Mesodermal cell (in vitro differentiated cells): ENCODE results near the gene CD22.

Source experiments
- H3K27ac ChIP-seq: 2 replicates; pipeline ENCODE4 v1.7.0; 2013; ENCODE audit warnings: mild to moderate bottlenecking, low read depth, low read length, moderate library complexity; ENCODE audit not compliant: severe bottlenecking
- H3K36me3 ChIP-seq: 2 replicates; pipeline ENCODE4 v1.7.1; 2013; ENCODE audit warnings: mild to moderate bottlenecking, low read length, moderate library complexity; ENCODE audit not compliant: control insufficient read depth, insufficient read depth
- H3K4me1 ChIP-seq: one replicate; pipeline ENCODE4 v1.7.1; 2013; ENCODE audit warnings: mild to moderate bottlenecking, low read length; ENCODE audit not compliant: insufficient read depth, control insufficient read depth, poor library complexity, severe bottlenecking
- H3K4me3 ChIP-seq: 2 replicates; pipeline ENCODE4 v1.7.0; 2013; ENCODE audit warnings: low read length, control low read depth, mild to moderate bottlenecking; ENCODE audit not compliant: insufficient read depth, poor library complexity, severe bottlenecking; ENCODE audit errors: extremely low read depth
- H3K9me3 ChIP-seq: 2 replicates; pipeline ENCODE4 v1.7.1; 2013; ENCODE audit warnings: mild to moderate bottlenecking, low read length, moderate library complexity; ENCODE audit not compliant: control insufficient read depth
- WGBS, 2 experiments: methylation state at CpG; one replicate each; pipeline ENCODE4 v1.1.5; 2013; ENCODE audit warnings: missing lambda C conversion rate in 2 of 2; ENCODE audit not compliant: insufficient coverage in 2 of 2; 5-methylcytosine and 5-hydroxymethylcytosine counted together

CD22 gene

GRCh38 chr19:35344511-35345031 lies 15.6 kb downstream of the CD22 start:
- WGBS, 2 experiments = 87% methylated on average over 10 to 15 of the region's 17 CpGs
- Histone ChIP-seq H3K27ac (no peak overlapping the region), H3K36me3 (no peaks in the 10 kb centered on the region), H3K4me1 (peaks cover 12% of the 10 kb centered on the region), H3K9me3 (no peaks in the 10 kb centered on the region), H3K4me3 (no peak overlapping the region)

- Histone ChIP-seq H3K9me3 (no peaks in the 10 kb centered on the region), H3K36me3 (no peaks in the 10 kb centered on the region), H3K4me1 (peaks cover 12% of the 10 kb centered on the region), H3K4me3 (no peak overlapping the region), H3K27ac (no peak overlapping the region)
- 85 to 96% methylated on average over 7 to 9 of the region's 11 CpGs for WGBS, 2 experiments
These were observed 16.7 kb downstream of the CD22 start for GRCh38 chr19:35345671-35346111.

- Histone ChIP-seq H3K9me3 (no peaks in the 10 kb centered on the region), H3K4me1 (peaks cover 12% of the 10 kb centered on the region), H3K36me3 (no peaks in the 10 kb centered on the region), H3K27ac (no peak overlapping the region), H3K4me3 (no peak overlapping the region)
- whole genome bisulfite sequencing, 2 experiments = 85 to 95% methylated on average over 28 of the region's 28 CpGs
These were observed 17.4 kb downstream of the CD22 start for GRCh38 chr19:35346193-35347052.

GRCh38 chr19:35347171-35347929 lies 18.4 kb downstream of the CD22 start, which contains the start of gene FFAR1:
Gene FFAR1 (plus strand): TSS chr19:35347902. CDS start chr19:35351552, 3,650 bp downstream.
- Histone ChIP-seq H3K36me3 (no peaks in the 10 kb centered on the region), H3K4me1 (peaks cover 12% of the 10 kb centered on the region), H3K27ac (no peak within 1 kb of the TSS), H3K4me3 (no peak within 1 kb of the TSS), H3K9me3 (no peaks in the 10 kb centered on the region)
- 91 to 92% methylated on average over 14 to 18 of the region's 18 CpGs for WGBS, 2 experiments

- 94 to 96% methylated on average over 4 to 6 of the region's 7 CpGs for WGBS, 2 experiments
- Histone ChIP-seq H3K9me3 (no peaks in the 10 kb centered on the region), H3K4me1 (peaks cover 12% of the 10 kb centered on the region), H3K36me3 (no peaks in the 10 kb centered on the region), H3K4me3 (no peak overlapping the region), H3K27ac (no peak overlapping the region)
These were observed 18.9 kb downstream of the CD22 start for GRCh38 chr19:35347930-35348298.

- Histone ChIP-seq H3K27ac (no peak overlapping the region), H3K9me3 (no peaks in the 10 kb centered on the region), H3K36me3 (no peaks in the 10 kb centered on the region), H3K4me3 (no peak overlapping the region), H3K4me1 (peaks cover 12% of the 10 kb centered on the region)
- 82 to 83% methylated on average over 14 to 18 of the region's 18 CpGs for WGBS, 2 experiments
These were observed 20.1 kb downstream of the CD22 start for GRCh38 chr19:35348911-35349611.

- Histone ChIP-seq H3K27ac (no peak overlapping the region), H3K4me1 (peaks cover 12% of the 10 kb centered on the region), H3K9me3 (no peaks in the 10 kb centered on the region), H3K36me3 (no peaks in the 10 kb centered on the region), H3K4me3 (no peak overlapping the region)
- WGBS, 2 experiments = 86 to 91% methylated on average over 9 to 12 of the region's 17 CpGs
These were observed 20.9 kb downstream of the CD22 start for GRCh38 chr19:35349614-35350521.

- Histone ChIP-seq H3K27ac (no peak overlapping the region), H3K4me3 (no peak overlapping the region), H3K4me1 (peaks cover 12% of the 10 kb centered on the region), H3K36me3 (no peaks in the 10 kb centered on the region), H3K9me3 (no peaks in the 10 kb centered on the region)
- WGBS, 2 experiments = 100% methylated on average over 3 to 5 of the region's 7 CpGs
These were observed 21.6 kb downstream of the CD22 start for GRCh38 chr19:35350591-35350990.

- Histone ChIP-seq H3K4me3 (no peak overlapping the region), H3K9me3 (no peaks in the 10 kb centered on the region), H3K36me3 (no peaks in the 10 kb centered on the region), H3K4me1 (peaks cover 12% of the 10 kb centered on the region), H3K27ac (no peak overlapping the region)
- WGBS, 2 experiments = 96 to 97% methylated on average over 32 to 47 of the region's 47 CpGs
These were observed 22.6 kb downstream of the CD22 start for GRCh38 chr19:35351411-35352176.
